Nephron (organoid): ENCODE results near the gene EPN1.

ENCODE experiments used
- H3K27ac Mint-ChIP-seq, 3 experiments: 2 replicates each; pipeline ENCODE4 v1.8.0; 2020; ENCODE audit warnings: mixed read lengths in 3 of 3, mild to moderate bottlenecking in 2 of 3, moderate library complexity in 1 of 3
- H3K27me3 Mint-ChIP-seq: 2 replicates; pipeline ENCODE4 v1.8.0; 2021; ENCODE audit warnings: low read depth, mild to moderate bottlenecking, moderate library complexity, mixed read lengths
- H3K36me3 Mint-ChIP-seq: 2 replicates; pipeline ENCODE4 v1.8.0; 2020; ENCODE audit warnings: low read depth, mixed read lengths
- H3K4me1 Mint-ChIP-seq: 2 replicates; pipeline ENCODE4 v1.8.0; 2020; ENCODE audit warnings: mixed read lengths
- H3K4me3 Mint-ChIP-seq, 3 experiments: 2 replicates each; pipeline ENCODE4 v1.8.0; 2020; ENCODE audit warnings: mild to moderate bottlenecking in 3 of 3, mixed read lengths in 3 of 3, moderate library complexity in 2 of 3
- H3K9me3 Mint-ChIP-seq: 2 replicates; pipeline ENCODE4 v1.8.0; 2020; ENCODE audit warnings: mixed read lengths
- TF ChIP-seq, protein P1 (sequence below), 3 experiments: fragments of 200-600 bp; sonication (generic); IDR thresholded peaks; one replicate each; pipeline ENCODE4 v1.5.0; 2021; ENCODE audit warnings: antibody characterized with exemption in 3 of 3; ENCODE audit not compliant: unreplicated experiment in 3 of 3

Gene EPN1

DNA sequence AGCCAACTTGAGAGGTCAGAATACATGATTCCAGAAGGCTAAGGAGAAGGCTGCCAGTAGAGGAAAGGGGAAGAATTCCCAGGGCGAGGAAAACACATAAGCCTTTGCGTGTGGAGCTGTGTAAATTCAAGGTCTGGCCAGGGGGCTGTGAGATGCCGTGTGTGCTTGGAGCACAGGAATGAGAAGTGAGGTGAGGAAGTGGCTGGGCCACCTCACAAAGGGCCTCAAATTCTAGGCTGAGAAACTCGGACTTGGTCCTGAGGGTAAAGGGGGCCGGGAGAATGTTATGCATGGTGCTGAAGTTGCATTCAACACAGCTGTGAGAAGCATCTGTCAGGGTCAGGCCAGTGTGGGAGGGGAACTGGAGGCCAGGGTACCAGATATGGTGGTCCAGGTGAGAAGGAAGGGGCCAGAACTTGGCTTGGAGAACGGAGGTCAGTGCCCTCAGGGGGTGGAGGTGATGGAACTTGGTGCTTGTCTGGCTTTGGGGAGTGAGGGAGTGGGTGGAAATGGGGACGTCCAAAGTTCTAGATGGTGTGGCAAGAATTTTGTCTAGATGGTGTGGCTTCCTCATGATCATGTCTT, 39.1 kb upstream of the EPN1 start:
- Mint-ChIP-seq H3K27ac (peak overlapping the region; percentile 49 to 96 (median 92)), H3K4me3 (peak overlapping the region; percentile 96 to 99 (median 96)), H3K36me3 (peaks cover 8% of the 10 kb centered on the region), H3K27me3 (peaks cover 3% of the 10 kb centered on the region), H3K4me1 (peaks cover 54% of the 10 kb centered on the region), H3K9me3 (no peaks in the 10 kb centered on the region)
- TF ChIP-seq, protein P1, sequence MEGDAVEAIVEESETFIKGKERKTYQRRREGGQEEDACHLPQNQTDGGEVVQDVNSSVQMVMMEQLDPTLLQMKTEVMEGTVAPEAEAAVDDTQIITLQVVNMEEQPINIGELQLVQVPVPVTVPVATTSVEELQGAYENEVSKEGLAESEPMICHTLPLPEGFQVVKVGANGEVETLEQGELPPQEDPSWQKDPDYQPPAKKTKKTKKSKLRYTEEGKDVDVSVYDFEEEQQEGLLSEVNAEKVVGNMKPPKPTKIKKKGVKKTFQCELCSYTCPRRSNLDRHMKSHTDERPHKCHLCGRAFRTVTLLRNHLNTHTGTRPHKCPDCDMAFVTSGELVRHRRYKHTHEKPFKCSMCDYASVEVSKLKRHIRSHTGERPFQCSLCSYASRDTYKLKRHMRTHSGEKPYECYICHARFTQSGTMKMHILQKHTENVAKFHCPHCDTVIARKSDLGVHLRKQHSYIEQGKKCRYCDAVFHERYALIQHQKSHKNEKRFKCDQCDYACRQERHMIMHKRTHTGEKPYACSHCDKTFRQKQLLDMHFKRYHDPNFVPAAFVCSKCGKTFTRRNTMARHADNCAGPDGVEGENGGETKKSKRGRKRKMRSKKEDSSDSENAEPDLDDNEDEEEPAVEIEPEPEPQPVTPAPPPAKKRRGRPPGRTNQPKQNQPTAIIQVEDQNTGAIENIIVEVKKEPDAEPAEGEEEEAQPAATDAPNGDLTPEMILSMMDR (IDR thresholded peaks at IDR 0.05; ENCODE audit: unreplicated experiment in 3 of 3), result no peak

DNA sequence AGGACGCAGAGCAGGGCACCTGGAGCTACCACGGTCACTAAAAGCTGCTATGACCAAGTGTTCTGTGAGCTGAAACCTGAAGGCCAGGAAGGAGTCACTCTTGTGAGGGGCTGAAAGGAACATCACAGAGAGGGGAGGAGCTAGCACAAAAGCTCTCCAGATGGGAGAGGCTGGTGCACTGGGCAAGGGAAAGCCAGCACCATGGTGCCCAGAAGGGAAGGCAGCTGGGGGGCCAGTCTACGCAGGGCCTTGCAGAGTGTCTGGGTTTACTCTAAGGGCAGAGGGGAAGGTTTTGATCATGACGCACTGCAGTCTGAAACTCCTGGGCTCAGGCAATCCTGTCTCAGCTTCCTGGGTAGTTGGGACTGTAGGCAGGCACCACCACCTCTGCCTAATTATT, 38.3 kb upstream of the EPN1 start:
- H3K27ac Mint-ChIP-seq, result peak overlapping the region; percentile 49 to 96 (median 92)
- no peaks in the 10 kb centered on the region for H3K9me3 Mint-ChIP-seq
- H3K4me3 Mint-ChIP-seq, result peak overlapping the region; percentile 96 to 99 (median 96)
- TF ChIP-seq, protein P1 (IDR thresholded peaks at IDR 0.05; ENCODE audit: unreplicated experiment in 3 of 3), result no peak
- H3K4me1 Mint-ChIP-seq, result peaks cover 57% of the 10 kb centered on the region
- H3K36me3 Mint-ChIP-seq, result peaks cover 8% of the 10 kb centered on the region
- peaks cover 3% of the 10 kb centered on the region for H3K27me3 Mint-ChIP-seq

DNA sequence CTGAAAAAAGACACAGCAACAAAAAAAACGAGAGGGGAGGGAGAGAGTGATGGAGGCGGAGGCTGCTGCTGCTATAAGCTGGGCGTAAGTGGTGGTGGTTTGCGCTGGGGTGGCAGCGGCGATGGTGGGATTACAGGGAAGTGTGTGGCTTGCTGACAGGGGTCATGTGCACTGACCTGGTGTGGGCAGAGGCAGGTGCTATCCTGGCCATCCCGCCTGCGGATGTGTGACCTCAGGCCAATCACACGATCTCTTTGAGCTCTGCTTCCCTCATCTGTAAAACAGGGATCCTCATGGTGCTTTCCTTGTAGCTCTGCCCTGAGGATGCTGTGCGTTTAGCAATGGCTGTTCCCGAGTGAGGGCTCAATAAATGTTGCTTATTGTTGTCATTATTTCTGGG, 37.5 kb upstream of the EPN1 start:
- Mint-ChIP-seq H3K27ac (peak overlapping the region; percentile 81 to 85 (median 82)), H3K4me1 (peaks cover 58% of the 10 kb centered on the region), H3K36me3 (peaks cover 8% of the 10 kb centered on the region), H3K27me3 (peaks cover 3% of the 10 kb centered on the region), H3K4me3 (peak overlapping the region; percentile 96 to 99 (median 96)), H3K9me3 (no peaks in the 10 kb centered on the region)
- TF ChIP-seq, protein P1 (IDR thresholded peaks at IDR 0.05; ENCODE audit: unreplicated experiment in 3 of 3), result no peak

DNA sequence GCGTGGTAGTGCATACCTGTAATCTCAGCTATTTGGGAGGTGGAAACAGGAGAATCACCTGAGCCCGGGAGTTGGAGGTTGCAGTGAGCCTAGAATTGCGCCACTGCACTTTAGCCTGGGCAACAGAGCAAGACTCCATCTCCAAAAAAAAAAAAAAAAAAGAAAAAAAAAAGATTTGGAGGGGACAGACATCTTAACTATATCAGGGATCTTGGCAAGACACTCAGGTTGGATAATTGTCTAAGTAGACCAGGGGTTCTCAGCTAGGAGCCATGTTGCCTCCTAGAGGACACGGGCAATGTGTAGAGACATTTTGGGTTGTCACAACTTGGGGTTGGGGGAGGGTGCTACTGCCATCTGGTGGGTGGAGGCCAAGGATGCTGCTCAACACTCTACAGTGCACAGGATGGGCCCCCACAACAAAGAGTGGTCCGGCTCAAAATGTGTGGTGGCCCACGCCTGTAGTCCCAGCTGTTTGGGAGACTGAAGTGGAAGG, 36.1 kb upstream of the EPN1 start:
- TF ChIP-seq, protein P1 (IDR thresholded peaks at IDR 0.05; ENCODE audit: unreplicated experiment in 3 of 3), result peak; percentile 19 to 48 (median 45)
- Mint-ChIP-seq H3K9me3 (no peaks in the 10 kb centered on the region), H3K27ac (peak overlapping the region; percentile 77 to 99 (median 95)), H3K36me3 (peaks cover 8% of the 10 kb centered on the region), H3K27me3 (peaks cover 3% of the 10 kb centered on the region), H3K4me3 (peak overlapping the region; percentile 78 to 89 (median 88)), H3K4me1 (peaks cover 62% of the 10 kb centered on the region)

DNA sequence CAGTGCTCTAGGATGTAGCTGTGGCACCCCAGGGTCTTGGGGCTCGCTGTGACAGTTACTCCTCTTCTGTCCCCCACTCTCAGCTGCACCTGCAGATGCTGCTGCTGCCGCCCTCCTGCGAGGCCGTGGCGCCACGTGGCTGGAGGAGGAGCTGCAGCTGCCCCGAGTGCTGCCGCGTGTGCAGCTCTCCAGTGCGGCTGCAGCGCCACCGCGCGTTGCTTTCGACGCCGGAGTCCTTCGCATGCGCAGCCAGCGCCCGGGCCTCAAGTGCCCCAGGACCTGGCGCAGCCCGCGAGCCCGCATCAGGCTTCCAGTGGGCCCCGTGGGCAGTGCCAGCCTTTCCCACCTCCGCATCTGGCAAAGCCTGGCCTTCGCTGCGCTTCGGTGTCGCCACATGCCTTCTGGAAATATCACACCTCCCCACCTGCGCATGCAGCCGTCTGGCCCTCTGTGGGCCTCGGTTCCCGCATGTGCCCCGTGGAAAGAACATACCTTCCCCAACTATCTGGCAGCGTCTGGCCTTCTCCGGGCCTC, 34.9 kb upstream of the EPN1 start:
- H3K27me3 Mint-ChIP-seq, result peaks cover 3% of the 10 kb centered on the region
- peaks cover 59% of the 10 kb centered on the region for H3K4me1 Mint-ChIP-seq
- TF ChIP-seq, protein P1 (IDR thresholded peaks at IDR 0.05; ENCODE audit: unreplicated experiment in 3 of 3), result no peak
- no peaks in the 10 kb centered on the region for H3K9me3 Mint-ChIP-seq
- peaks cover 8% of the 10 kb centered on the region for H3K36me3 Mint-ChIP-seq
- H3K27ac Mint-ChIP-seq, result peak overlapping the region; percentile 98 to 99 (median 99)
- H3K4me3 Mint-ChIP-seq, result peak overlapping the region; percentile 90 to 96 (median 95)
